Left ventricle myocardium inferior (tissue), 1 donor: ENCODE measurements around the gene ACOX3. TPM values are rescaled to one million over a fixed set of nuclear protein-coding genes. Genes with fewer than 3 reads are reported as not detected.
"Not testable (repeated sequence)": the region's sequence is repeated elsewhere in the genome, so short reads cannot be mapped to it uniquely, and the experiment has no call there.

Experiments used
- DNase-seq: peaks from one replicate; pipeline ENCODE4 v3.0.0-alpha.2; 2020
- H3K27ac ChIP-seq: fragments of 200-600 bp; replicated peaks from 2 replicates; pipeline ENCODE4 v1.8.0; 2021
- H3K27me3 ChIP-seq: fragments of 200-600 bp; 2 replicates; pipeline ENCODE4 v1.8.0; 2021; ENCODE audit warnings: low read depth
- H3K36me3 ChIP-seq: fragments of 200-600 bp; 2 replicates; pipeline ENCODE4 v1.8.0; 2021
- H3K4me1 ChIP-seq: fragments of 200-600 bp; 2 replicates; pipeline ENCODE4 v1.8.0; 2021
- H3K4me3 ChIP-seq: fragments of 200-600 bp; 2 replicates; pipeline ENCODE4 v1.8.0; 2021; ENCODE audit warnings: mild to moderate bottlenecking, moderate library complexity
- H3K9me3 ChIP-seq: fragments of 200-600 bp; replicated peaks from 2 replicates; pipeline ENCODE4 v1.8.0; 2021
- intact Hi-C: fragments of 100-400 bp; cut with micrococcal nuclease; formaldehyde crosslinking; loops from one replicate; pipeline ENCODE4 v1.11.0; 2022
- total RNA-seq: library from RNA; stranded (reverse); fragmentation: NEBNext Ultra II Directional; extraction: Animal tissue kit (Norgen Biotek cat#: 25700); gene quantifications from one replicate; pipeline ENCODE4 v1.2.1, GENCODE V29; 2021
- TF ChIP-seq, protein P1 (sequence below): fragments of 200-600 bp; IDR thresholded peaks from 2 replicates; pipeline ENCODE4 v1.8.0; 2021; ENCODE audit warnings: antibody characterized with exemption, mild to moderate bottlenecking, borderline replicate concordance
- donor health status: DM: no; HTN: yes; CAD: no; lungs with severe emphysema.

Gene ACOX3
- total RNA-seq, 1 donor from 2014 or later, result 22.0 TPM

- Histone ChIP-seq H3K4me3 (no peak overlapping the region), H3K4me1 (peaks cover 40% of the 10 kb centered on the region), H3K36me3 (no peaks in the 10 kb centered on the region), H3K9me3 (no peaks in the 10 kb centered on the region), H3K27me3 (no peaks in the 10 kb centered on the region), H3K27ac (no peak overlapping the region)
- intact Hi-C loops, result no loop called here
- no peak for DNase-seq
- TF ChIP-seq, protein P1, sequence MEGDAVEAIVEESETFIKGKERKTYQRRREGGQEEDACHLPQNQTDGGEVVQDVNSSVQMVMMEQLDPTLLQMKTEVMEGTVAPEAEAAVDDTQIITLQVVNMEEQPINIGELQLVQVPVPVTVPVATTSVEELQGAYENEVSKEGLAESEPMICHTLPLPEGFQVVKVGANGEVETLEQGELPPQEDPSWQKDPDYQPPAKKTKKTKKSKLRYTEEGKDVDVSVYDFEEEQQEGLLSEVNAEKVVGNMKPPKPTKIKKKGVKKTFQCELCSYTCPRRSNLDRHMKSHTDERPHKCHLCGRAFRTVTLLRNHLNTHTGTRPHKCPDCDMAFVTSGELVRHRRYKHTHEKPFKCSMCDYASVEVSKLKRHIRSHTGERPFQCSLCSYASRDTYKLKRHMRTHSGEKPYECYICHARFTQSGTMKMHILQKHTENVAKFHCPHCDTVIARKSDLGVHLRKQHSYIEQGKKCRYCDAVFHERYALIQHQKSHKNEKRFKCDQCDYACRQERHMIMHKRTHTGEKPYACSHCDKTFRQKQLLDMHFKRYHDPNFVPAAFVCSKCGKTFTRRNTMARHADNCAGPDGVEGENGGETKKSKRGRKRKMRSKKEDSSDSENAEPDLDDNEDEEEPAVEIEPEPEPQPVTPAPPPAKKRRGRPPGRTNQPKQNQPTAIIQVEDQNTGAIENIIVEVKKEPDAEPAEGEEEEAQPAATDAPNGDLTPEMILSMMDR, result no peak
Measured at GRCh38 chr4:8350841-8351461, 89.6 kb downstream of the ACOX3 start.

DNA sequence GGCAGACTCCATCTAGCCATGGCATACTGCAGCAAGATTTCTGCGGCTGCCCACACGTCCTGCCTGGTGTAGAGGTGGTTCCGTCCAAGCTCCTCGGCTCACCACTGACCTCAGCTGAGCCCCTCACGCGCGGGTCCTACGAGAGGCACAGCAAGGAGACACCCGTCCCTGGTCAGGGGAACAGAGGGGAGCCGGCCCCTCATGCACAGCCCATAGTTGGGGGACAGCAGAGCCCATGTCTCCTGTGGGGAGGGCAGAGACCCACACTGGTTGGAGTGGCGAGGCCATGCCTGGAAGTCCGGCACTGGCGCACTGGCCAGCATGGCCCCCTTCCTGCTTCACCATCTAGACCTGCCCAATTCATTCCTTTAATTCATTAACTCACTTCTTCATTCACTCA is 90.2 kb downstream of the ACOX3 start:
- intact Hi-C loops, result no loop called here
- no peak overlapping the region for H3K27ac ChIP-seq
- H3K36me3 ChIP-seq, result no peaks in the 10 kb centered on the region
- no peak for DNase-seq
- no peak overlapping the region for H3K4me3 ChIP-seq
- TF ChIP-seq, protein P1, result no peak
- H3K27me3 ChIP-seq, result no peaks in the 10 kb centered on the region
- H3K9me3 ChIP-seq, result no peaks in the 10 kb centered on the region
- peaks cover 34% of the 10 kb centered on the region for H3K4me1 ChIP-seq

DNA sequence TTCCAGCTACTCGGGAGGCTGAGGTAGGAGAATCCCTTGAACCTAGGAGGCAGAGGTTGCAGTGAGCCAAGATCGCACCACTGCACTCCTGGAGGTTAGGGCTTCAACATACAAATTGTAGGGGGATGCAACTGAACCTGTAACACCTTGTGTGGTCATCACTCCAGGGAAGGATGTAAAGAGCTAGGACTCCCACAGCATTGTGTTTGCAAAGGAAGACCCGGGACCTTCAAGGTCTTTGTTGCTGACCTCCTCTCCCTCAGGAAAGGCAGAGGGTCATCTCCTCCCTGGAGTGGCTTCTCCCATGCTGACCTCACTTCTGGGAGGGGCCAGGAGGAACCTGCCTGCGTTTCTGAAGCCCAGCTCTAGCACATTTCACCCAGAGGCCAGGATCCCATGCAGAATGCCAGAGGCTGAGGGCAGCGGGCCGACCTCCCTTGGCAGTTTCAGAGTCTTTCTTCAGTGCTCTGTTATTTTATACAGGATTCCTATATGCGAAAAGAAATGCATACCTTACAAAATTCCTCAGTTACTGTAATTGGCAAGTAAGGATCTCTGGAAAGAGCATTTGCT is 90.8 kb downstream of the ACOX3 start:
- Histone ChIP-seq H3K9me3 (no peaks in the 10 kb centered on the region), H3K4me3 (no peak overlapping the region), H3K36me3 (no peaks in the 10 kb centered on the region), H3K27ac (no peak overlapping the region), H3K27me3 (no peaks in the 10 kb centered on the region), H3K4me1 (peaks cover 31% of the 10 kb centered on the region)
- intact Hi-C loops, result no loop called here
- DNase-seq, result no peak
- TF ChIP-seq, protein P1, result no peak

DNA sequence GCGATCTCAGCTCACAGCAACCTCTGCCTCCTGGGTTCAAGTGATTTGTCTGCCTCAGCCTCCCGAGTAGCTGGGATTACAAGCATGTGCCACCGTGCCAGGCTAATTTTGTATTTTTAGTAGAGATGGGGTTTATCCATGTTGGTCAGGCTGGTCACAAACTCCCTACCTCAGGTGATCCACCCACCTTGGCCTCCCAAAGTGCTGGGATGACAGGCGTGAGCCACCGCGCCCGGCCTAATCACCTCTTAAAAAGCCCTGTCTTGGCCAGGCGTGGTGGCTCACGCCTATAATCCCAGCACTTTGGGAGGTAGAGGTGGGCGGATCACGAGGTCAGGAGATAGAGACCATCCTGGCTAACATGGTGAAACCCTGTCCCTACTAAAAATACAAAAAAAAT is 91.3 kb downstream of the ACOX3 start:
- H3K27me3 ChIP-seq, H3K9me3 ChIP-seq, H3K36me3 ChIP-seq, DNase-seq, H3K27ac ChIP-seq, intact Hi-C loops, H3K4me3 ChIP-seq: not testable (repeated sequence)
- peaks cover 31% of the 10 kb centered on the region for H3K4me1 ChIP-seq

- Histone ChIP-seq H3K9me3 (no peaks in the 10 kb centered on the region), H3K27ac (no peak overlapping the region), H3K36me3 (no peaks in the 10 kb centered on the region), H3K4me3 (no peak overlapping the region), H3K4me1 (peaks cover 30% of the 10 kb centered on the region), H3K27me3 (no peaks in the 10 kb centered on the region)
- TF ChIP-seq, protein P1, result no peak
- DNase-seq, result no peak
- intact Hi-C loops, result no loop called here
Measured at GRCh38 chr4:8348071-8348470, 92.5 kb downstream of the ACOX3 start.

- no peaks in the 10 kb centered on the region for H3K36me3 ChIP-seq
- H3K27me3 ChIP-seq, result no peaks in the 10 kb centered on the region
- DNase-seq, result no peak
- H3K4me3 ChIP-seq, result no peak overlapping the region
- peaks cover 30% of the 10 kb centered on the region for H3K4me1 ChIP-seq
- H3K9me3 ChIP-seq, result no peaks in the 10 kb centered on the region
- TF ChIP-seq, protein P1, result no peak
- H3K27ac ChIP-seq, result no peak overlapping the region
- intact Hi-C loops, result no loop called here
Measured at GRCh38 chr4:8347660-8348059, 92.9 kb downstream of the ACOX3 start.
